Vagina (tissue), 2 donors: ENCODE measurements around the gene FAM98C. TPM values are rescaled to one million over a fixed set of nuclear protein-coding genes. Genes with fewer than 3 reads are reported as not detected.

Experiments
- DNase-seq, 2 donors: peaks; one replicate each; pipeline ENCODE4 v3.0.0-alpha.2; 2017; ENCODE audit errors: extremely low spot score in 2 of 2
- H3K27ac ChIP-seq: fragments of 200-600 bp; sonication (generic); one replicate; pipeline ENCODE4 v1.5.1; 2019
- H3K27me3 ChIP-seq: fragments of 200-600 bp; sonication (generic); one replicate; pipeline ENCODE4 v1.5.1; 2019
- H3K36me3 ChIP-seq, 2 donors: fragments of 200-600 bp; sonication (generic); one replicate each; pipeline ENCODE4 v1.5.1; 2017 to 2019
- H3K4me1 ChIP-seq: fragments of 200-600 bp; sonication (generic); one replicate; pipeline ENCODE4 v1.5.1; 2019
- H3K4me3 ChIP-seq, 2 donors: fragments of 200-600 bp; sonication (generic); 1 replicate in 1 of 2; 2 replicates in 1 of 2; pipeline ENCODE4 v1.5.1; 2016 to 2019
- H3K9me3 ChIP-seq: fragments of 200-600 bp; sonication (generic); one replicate; pipeline ENCODE4 v1.5.1; 2019
- CTCF ChIP-seq, 3 experiments: fragments of 450-650 bp in 2 of 3; fragments of 200-600 bp in 1 of 3; sonication (generic) in 1 of 3; IDR thresholded peaks; one replicate each; pipeline ENCODE4 v1.5.1; 2017 to 2019; ENCODE audit warnings: antibody characterized with exemption in 3 of 3, mild to moderate bottlenecking in 2 of 3, moderate library complexity in 2 of 3
- POLR2A ChIP-seq, 2 donors: fragments of 450-650 bp; IDR thresholded peaks; one replicate each; pipeline ENCODE4 v1.6.1; 2017; ENCODE audit warnings: antibody characterized with exemption in 2 of 2, mild to moderate bottlenecking in 2 of 2, moderate library complexity in 2 of 2
- POLR2AphosphoS5 ChIP-seq, 2 donors: sonication (generic); formaldehyde crosslinking; IDR thresholded peaks; one replicate each; pipeline ENCODE4 v1.9.0; 2017; ENCODE audit warnings: antibody characterized with exemption in 2 of 2, mild to moderate bottlenecking in 2 of 2, low read depth in 1 of 2; ENCODE audit not compliant: insufficient read depth in 1 of 2
- intact Hi-C: fragments of 100-400 bp; cut with DNase I; formaldehyde crosslinking; loops from one replicate; pipeline ENCODE4 v1.15.1; 2023
- total RNA-seq: library from RNA; depleted of rRNA; stranded (reverse); fragments of >200 nt; gene quantifications from one replicate; pipeline ENCODE4 v1.2.3, GENCODE V29; 2016

The FAM98C gene
- total RNA-seq, 1 donor from 2014 or later: 32.7 TPM

- intact Hi-C loops: no loop called here
- Histone ChIP-seq H3K4me1 (peaks cover 29% of the 10 kb centered on the region), H3K9me3 (no peaks in the 10 kb centered on the region), H3K36me3 (peaks cover 0 to 59% of the 10 kb centered on the region in 2 donors), H3K4me3 (no peak overlapping the region), H3K27ac (no peak overlapping the region), H3K27me3 (no peaks in the 10 kb centered on the region)
- no peak for DNase-seq
- TF ChIP-seq POLR2A (IDR thresholded peaks at IDR 0.05) (no peak), POLR2AphosphoS5 (IDR thresholded peaks at IDR 0.05; ENCODE audit: insufficient read depth in 1 of 2, low read depth in 1 of 2) (no peak), CTCF (IDR thresholded peaks at IDR 0.05) (no peak)
Measured at GRCh38 chr19:38378866-38379265, 24.0 kb upstream of the FAM98C start.

GRCh38 chr19:38381138-38381537 lies 21.8 kb upstream of the FAM98C start:
- no peaks in the 10 kb centered on the region for H3K27me3 ChIP-seq
- intact Hi-C loops: no loop called here
- H3K9me3 ChIP-seq: no peaks in the 10 kb centered on the region
- no peak overlapping the region for H3K27ac ChIP-seq
- H3K4me1 ChIP-seq: peaks cover 21% of the 10 kb centered on the region
- no peak for DNase-seq
- no peak for TF ChIP-seq CTCF (IDR thresholded peaks at IDR 0.05)
- TF ChIP-seq POLR2AphosphoS5 (IDR thresholded peaks at IDR 0.05; ENCODE audit: insufficient read depth in 1 of 2, low read depth in 1 of 2): no peak
- no peak for TF ChIP-seq POLR2A (IDR thresholded peaks at IDR 0.05)
- H3K4me3 ChIP-seq: no peak overlapping the region
- H3K36me3 ChIP-seq: peaks cover 0 to 65% of the 10 kb centered on the region in 2 donors

- H3K27me3 ChIP-seq: no peaks in the 10 kb centered on the region
- peaks cover 24% of the 10 kb centered on the region for H3K4me1 ChIP-seq
- intact Hi-C loops: no loop called here
- TF ChIP-seq CTCF (IDR thresholded peaks at IDR 0.05): no peak
- TF ChIP-seq POLR2AphosphoS5 (IDR thresholded peaks at IDR 0.05; ENCODE audit: insufficient read depth in 1 of 2, low read depth in 1 of 2): no peak
- TF ChIP-seq POLR2A (IDR thresholded peaks at IDR 0.05): no peak
- no peak overlapping the region for H3K27ac ChIP-seq
- H3K36me3 ChIP-seq: peaks cover 0 to 54% of the 10 kb centered on the region in 2 donors
- no peak overlapping the region for H3K4me3 ChIP-seq
- DNase-seq: no peak
- H3K9me3 ChIP-seq: no peaks in the 10 kb centered on the region
Measured at GRCh38 chr19:38383184-38383583, 19.7 kb upstream of the FAM98C start.

- TF ChIP-seq POLR2A (IDR thresholded peaks at IDR 0.05) (no peak), POLR2AphosphoS5 (IDR thresholded peaks at IDR 0.05; ENCODE audit: insufficient read depth in 1 of 2, low read depth in 1 of 2) (no peak), CTCF (IDR thresholded peaks at IDR 0.05) (no peak)
- no peak overlapping the region for H3K27ac ChIP-seq
- no peak overlapping the region for H3K4me3 ChIP-seq
- H3K27me3 ChIP-seq: no peaks in the 10 kb centered on the region
- intact Hi-C loops: no loop called here
- peaks cover 0 to 53% of the 10 kb centered on the region in 2 donors for H3K36me3 ChIP-seq
- peaks cover 30% of the 10 kb centered on the region for H3K4me1 ChIP-seq
- no peak for DNase-seq
- H3K9me3 ChIP-seq: no peaks in the 10 kb centered on the region
Measured at GRCh38 chr19:38383743-38384142, 19.1 kb upstream of the FAM98C start.

GRCh38 chr19:38384209-38385027 lies 18.5 kb upstream of the FAM98C start:
- no peaks in the 10 kb centered on the region for H3K27me3 ChIP-seq
- no peak for DNase-seq
- no peak for TF ChIP-seq POLR2AphosphoS5 (IDR thresholded peaks at IDR 0.05; ENCODE audit: insufficient read depth in 1 of 2, low read depth in 1 of 2)
- no peak for TF ChIP-seq POLR2A (IDR thresholded peaks at IDR 0.05)
- no peak for TF ChIP-seq CTCF (IDR thresholded peaks at IDR 0.05)
- no peak overlapping the region for H3K27ac ChIP-seq
- H3K4me3 ChIP-seq: no peak overlapping the region
- peaks cover 0 to 49% of the 10 kb centered on the region in 2 donors for H3K36me3 ChIP-seq
- no peaks in the 10 kb centered on the region for H3K9me3 ChIP-seq
- intact Hi-C loops: no loop called here
- peaks cover 36% of the 10 kb centered on the region for H3K4me1 ChIP-seq
